Measurements from ENCODE around the gene NF1. TPM values are rescaled to one million over a fixed set of nuclear protein-coding genes. Genes with fewer than 3 reads are reported as not detected.
A peak's percentile ranks its signal among the peaks of the same experiment; 100 is the strongest.

The NF1 gene
- total and polyA plus RNA-seq, 2 of the 13 experiments (the other 11 are each of a cell fraction or from before 2014, with no cell fraction given) = 21.5 to 26.5 TPM

GRCh38 chr17:31416503-31416923, 321.7 kb downstream of the NF1 start (continued):
- TF ChIP-seq RCOR2 (CRISPR knock-in tag; IDR thresholded peaks at IDR 0.05) = no peak
- TF ChIP-seq CBX2 (IDR thresholded peaks at IDR 0.05; ENCODE audit: low read depth, low read length) = no peak
- no peak for TF ChIP-seq CBX2 (CRISPR knock-in tag; IDR thresholded peaks at IDR 0.05; ENCODE audit: low read depth)
- no peak for TF ChIP-seq NR2C2 (CRISPR knock-in tag; IDR thresholded peaks at IDR 0.05; ENCODE audit: borderline replicate concordance)
- no peak for TF ChIP-seq ATF5 (CRISPR knock-in tag; IDR thresholded peaks at IDR 0.05; ENCODE audit: low read depth)
- TF ChIP-seq PLRG1 (conservative IDR thresholded peaks at IDR 0.05) = no peak
- TF ChIP-seq HNF4A (CRISPR knock-in tag; IDR thresholded peaks at IDR 0.05) = peak; percentile 45; the same call in 1 of the 2 replicates
- no peak; the same call in 1 of the 2 replicates for TF ChIP-seq MIER2 (CRISPR knock-in tag; IDR thresholded peaks at IDR 0.05)
- TF ChIP-seq ZBTB39 (CRISPR knock-in tag; IDR thresholded peaks at IDR 0.05) = no peak
- TF ChIP-seq ZNF607 (CRISPR knock-in tag; IDR thresholded peaks at IDR 0.05; ENCODE audit: borderline replicate concordance) = no peak
- TF ChIP-seq ONECUT2 (CRISPR knock-in tag; IDR thresholded peaks at IDR 0.05) = no peak
- TF ChIP-seq ZEB1 (IDR thresholded peaks at IDR 0.05; ENCODE audit: insufficient replicate concordance, low read depth) = no peak
- no peak for TF ChIP-seq MTF1 (CRISPR knock-in tag; IDR thresholded peaks at IDR 0.05)
- TF ChIP-seq SOX13 (IDR thresholded peaks at IDR 0.05) = no peak
- peak in 1 of 2 experiments; percentile 70; a peak in 2 of 4 replicates for TF ChIP-seq SOX13 (CRISPR knock-in tag; conservative IDR thresholded peaks at IDR 0.05 in 1 of 2, IDR thresholded peaks at IDR 0.05 in 1 of 2)
- TF ChIP-seq TOE1 (CRISPR knock-in tag; IDR thresholded peaks at IDR 0.05) = no peak
- no peak for TF ChIP-seq HOMEZ (CRISPR knock-in tag; IDR thresholded peaks at IDR 0.05; ENCODE audit: low read depth)
- 0 out of 2 replicates have a peak, but pooled peaks have one; percentile 23 for TF ChIP-seq HDAC1 (CRISPR knock-in tag; IDR thresholded peaks at IDR 0.05)
- no peak for TF ChIP-seq DDIT3 (CRISPR knock-in tag; IDR thresholded peaks at IDR 0.05)
- no peak for TF ChIP-seq ZNF124 (CRISPR knock-in tag; IDR thresholded peaks at IDR 0.05)
- TF ChIP-seq TERF1 (CRISPR knock-in tag; IDR thresholded peaks at IDR 0.05) = no peak
- peak; percentile 61 for TF ChIP-seq PAXIP1 (CRISPR knock-in tag; conservative IDR thresholded peaks at IDR 0.05)
- TF ChIP-seq POLR2A (IDR thresholded peaks at IDR 0.05; ENCODE audit: insufficient read depth in 1 of 2, low read depth in 2 of 2, low read length in 2 of 2) = peak in 1 of 2 experiments; percentile 51; a peak in 1 of 4 replicates
